Suprapubic skin (tissue), 4 donors: Measurements from ENCODE around the gene BAIAP2L1. TPM values are rescaled to one million over a fixed set of nuclear protein-coding genes. Genes with fewer than 3 reads are reported as not detected.

ENCODE experiments used
- DNase-seq, 2 donors: peaks; one replicate each; pipeline ENCODE4 v3.0.0-alpha.2; 2019; ENCODE audit warnings: low spot score in 2 of 2
- H3K27ac ChIP-seq: fragments of 200-600 bp; sonication (generic); one replicate; pipeline ENCODE4 v1.5.1; 2019
- H3K27me3 ChIP-seq: fragments of 200-600 bp; sonication (generic); one replicate; pipeline ENCODE4 v1.5.1; 2019
- H3K36me3 ChIP-seq: fragments of 200-600 bp; sonication (generic); one replicate; pipeline ENCODE4 v1.5.1; 2019
- H3K4me1 ChIP-seq: fragments of 200-600 bp; sonication (generic); one replicate; pipeline ENCODE4 v1.5.1; 2019
- H3K4me3 ChIP-seq: fragments of 200-600 bp; sonication (generic); one replicate; pipeline ENCODE4 v1.5.1; 2019; ENCODE audit warnings: mild to moderate bottlenecking
- H3K9me3 ChIP-seq: fragments of 200-600 bp; sonication (generic); one replicate; pipeline ENCODE4 v1.5.1; 2019
- CTCF ChIP-seq, 2 donors: fragments of 200-600 bp in 1 of 2; fragments of 450-650 bp in 1 of 2; sonication (generic) in 1 of 2; IDR thresholded peaks; one replicate each; pipeline ENCODE4 v1.5.1; 2016 to 2019; ENCODE audit warnings: antibody characterized with exemption in 2 of 2, mild to moderate bottlenecking in 1 of 2, moderate library complexity in 1 of 2
- EP300 ChIP-seq: sonication (generic); formaldehyde crosslinking; IDR thresholded peaks from one replicate; pipeline ENCODE4 v1.6.1; 2017; ENCODE audit warnings: antibody characterized with exemption
- POLR2A ChIP-seq, 2 donors: fragments of 450-650 bp; IDR thresholded peaks; one replicate each; pipeline ENCODE4 v1.6.1; 2017; ENCODE audit warnings: antibody characterized with exemption in 2 of 2, mild to moderate bottlenecking in 2 of 2, moderate library complexity in 2 of 2
- POLR2AphosphoS5 ChIP-seq, 3 donors: sonication (generic); formaldehyde crosslinking; IDR thresholded peaks; one replicate each; pipeline ENCODE4 v1.6.1; 2017; ENCODE audit warnings: antibody characterized with exemption in 3 of 3
- WGBS: methylation state at CpG from one replicate; pipeline ENCODE4 v1.1.5; 2018; 5-methylcytosine and 5-hydroxymethylcytosine counted together
- total RNA-seq, 4 donors: library from RNA; depleted of rRNA; stranded (reverse); fragments of >200 nt; gene quantifications; one replicate each; pipeline ENCODE4 v1.1.0, GENCODE V29; 2016

BAIAP2L1 gene
- total RNA-seq, 4 donors from 2014 or later = 24.3 to 28.2 (median 26.9) TPM

GRCh38 chr7:98283127-98283886, 117.6 kb downstream of the BAIAP2L1 start:
- WGBS = 37% methylated on average over 9 of the region's 19 CpGs
- Histone ChIP-seq H3K36me3 (no peaks in the 10 kb centered on the region), H3K27ac (peak overlapping the region; percentile 99), H3K4me3 (peak overlapping the region; percentile 97), H3K4me1 (peaks cover 72% of the 10 kb centered on the region), H3K27me3 (no peaks in the 10 kb centered on the region), H3K9me3 (no peaks in the 10 kb centered on the region)
- TF ChIP-seq POLR2A (IDR thresholded peaks at IDR 0.05) (peak in 1 of 2 donors; percentile 53), POLR2AphosphoS5 (IDR thresholded peaks at IDR 0.05) (peak in 1 of 3 donors; percentile 36), EP300 (no peak)
- no peak for DNase-seq

DNA sequence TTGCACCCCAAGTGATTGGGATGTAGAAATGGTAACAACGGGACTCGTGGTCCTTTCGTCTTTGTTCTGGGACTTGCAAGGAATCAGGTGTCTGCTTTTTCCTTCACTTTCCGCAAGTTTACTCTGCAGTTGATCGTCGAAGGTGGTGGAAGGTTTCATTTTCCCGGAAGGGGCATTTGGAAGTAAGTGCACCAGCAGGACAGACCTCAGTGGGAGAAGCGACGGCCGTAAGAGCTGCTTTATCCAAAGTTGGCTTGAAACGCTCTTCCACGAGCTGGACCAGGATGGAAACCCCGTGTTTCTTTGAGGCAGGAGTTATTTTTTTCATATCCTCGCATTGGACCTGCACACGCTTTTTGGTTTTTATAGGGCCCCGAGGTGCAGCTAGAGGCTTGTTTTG, 118.2 kb downstream of the BAIAP2L1 start:
- TF ChIP-seq CTCF (IDR thresholded peaks at IDR 0.05) (no peak), POLR2AphosphoS5 (IDR thresholded peaks at IDR 0.05) (no peak), POLR2A (IDR thresholded peaks at IDR 0.05) (no peak), EP300 (no peak)
- Histone ChIP-seq H3K36me3 (no peaks in the 10 kb centered on the region), H3K27me3 (no peaks in the 10 kb centered on the region), H3K27ac (peak overlapping the region; percentile 99), H3K9me3 (no peaks in the 10 kb centered on the region), H3K4me1 (peaks cover 66% of the 10 kb centered on the region), H3K4me3 (peak overlapping the region; percentile 97)
- 17% methylated on average over 16 of the region's 16 CpGs for WGBS
- DNase-seq = no peak

DNA sequence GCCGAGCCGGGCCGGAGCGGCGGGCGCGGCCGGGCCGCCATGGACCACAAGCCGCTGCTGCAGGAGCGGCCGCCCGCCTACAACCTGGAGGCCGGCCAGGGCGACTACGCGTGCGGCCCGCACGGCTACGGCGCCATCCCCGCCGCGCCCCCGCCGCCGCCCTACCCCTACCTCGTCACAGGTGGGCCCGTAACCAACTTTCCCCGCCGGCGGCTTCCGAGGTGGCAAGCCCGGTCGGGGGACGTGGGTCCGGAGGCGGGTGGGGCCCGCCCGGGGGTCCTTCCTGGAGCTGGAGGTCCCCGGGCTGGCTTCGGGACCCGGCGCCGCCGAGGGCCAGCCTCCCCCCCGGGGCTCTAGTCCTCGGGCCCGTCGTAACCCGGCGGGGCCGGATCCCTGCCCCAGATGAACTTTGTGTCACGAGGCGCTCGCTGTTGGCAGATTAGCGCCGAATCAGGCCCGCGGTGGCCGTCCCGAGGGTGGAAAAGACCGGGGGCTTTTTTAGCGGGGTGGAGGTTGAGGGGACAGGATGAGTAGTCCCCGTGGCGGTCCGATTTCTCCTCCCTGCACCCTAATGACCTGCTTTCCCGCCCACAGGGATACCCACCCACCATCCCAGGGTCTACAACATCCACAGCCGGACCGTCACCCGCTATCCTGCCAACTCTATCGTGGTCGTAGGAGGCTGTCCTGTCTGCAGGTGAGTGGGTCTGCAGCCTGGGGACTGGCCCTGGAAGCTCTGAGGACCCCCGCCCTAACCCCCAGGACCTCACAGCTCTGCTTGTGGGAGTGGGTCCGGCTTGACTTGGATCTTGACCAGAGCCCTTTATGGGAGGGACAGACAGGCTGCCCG, 118.9 kb downstream of the BAIAP2L1 start:
- Histone ChIP-seq H3K27me3 (no peaks in the 10 kb centered on the region), H3K36me3 (no peaks in the 10 kb centered on the region), H3K9me3 (no peaks in the 10 kb centered on the region), H3K4me3 (peak overlapping the region; percentile 97), H3K27ac (peak overlapping the region; percentile 99), H3K4me1 (peaks cover 59% of the 10 kb centered on the region)
- DNase-seq = no peak
- no peak for TF ChIP-seq CTCF (IDR thresholded peaks at IDR 0.05)
- TF ChIP-seq POLR2A (IDR thresholded peaks at IDR 0.05) = no peak
- TF ChIP-seq EP300 = no peak
- no peak for TF ChIP-seq POLR2AphosphoS5 (IDR thresholded peaks at IDR 0.05)
- 1% methylated on average over 17 of the region's 77 CpGs for WGBS

- H3K36me3 ChIP-seq = no peaks in the 10 kb centered on the region
- no peak for TF ChIP-seq CTCF (IDR thresholded peaks at IDR 0.05)
- TF ChIP-seq POLR2AphosphoS5 (IDR thresholded peaks at IDR 0.05) = peak in 2 of 3 donors; percentile 36 to 73
- TF ChIP-seq POLR2A (IDR thresholded peaks at IDR 0.05) = peak; percentile 75 to 85
- H3K27me3 ChIP-seq = no peaks in the 10 kb centered on the region
- peak within 1 kb of the TSS; percentile 99 for H3K27ac ChIP-seq
- no peaks in the 10 kb centered on the region for H3K9me3 ChIP-seq
- 2% methylated on average over 23 of the region's 92 CpGs for WGBS
- peak within 1 kb of the TSS; percentile 97 for H3K4me3 ChIP-seq
- H3K4me1 ChIP-seq = peaks cover 53% of the 10 kb centered on the region
- DNase-seq = peak; percentile 94 to 96
Measured at GRCh38 chr7:98280791-98281756, 119.8 kb downstream of the BAIAP2L1 start, which contains the start of gene BRI3. BRI3 (plus strand) TSS chr7:98281686; CDS start chr7:98281796, 110 bp downstream.

- no peak for TF ChIP-seq CTCF (IDR thresholded peaks at IDR 0.05)
- no peak for TF ChIP-seq EP300
- TF ChIP-seq POLR2A (IDR thresholded peaks at IDR 0.05) = no peak
- no peak for TF ChIP-seq POLR2AphosphoS5 (IDR thresholded peaks at IDR 0.05)
- Histone ChIP-seq H3K4me3 (peak overlapping the region; percentile 97), H3K9me3 (no peaks in the 10 kb centered on the region), H3K4me1 (peaks cover 45% of the 10 kb centered on the region), H3K27ac (peak overlapping the region; percentile 99), H3K27me3 (no peaks in the 10 kb centered on the region), H3K36me3 (no peaks in the 10 kb centered on the region)
- WGBS = 53% methylated on average over 7 of the region's 7 CpGs
- DNase-seq = no peak
Measured at GRCh38 chr7:98280296-98280695, 120.6 kb downstream of the BAIAP2L1 start.
